Heart left ventricle (tissue), 16 donors: ENCODE results near the gene HS3ST5. TPM values are rescaled to one million over a fixed set of nuclear protein-coding genes. Genes with fewer than 3 reads are reported as not detected.

Experiments used
- ATAC-seq, 4 donors: fragments of 200-7000 bp; cut with Tn5 transposase; one replicate each; pipeline ENCODE4 v1.9.1; 2020 to 2022; ENCODE audit warnings: moderate library complexity in 4 of 4, mild to moderate bottlenecking in 3 of 4, moderate number of reproducible peaks in 1 of 4
- DNase-seq, 5 donors: peaks; one replicate each; pipeline ENCODE4 v3.0.0-alpha.2; 2020
- H3K27ac ChIP-seq, 12 donors: fragments of 200-600 bp; sonication (generic) in 4 of 12; one replicate each; pipeline versions ENCODE4 v1.5.0 to v1.8.0; 2016 to 2022; ENCODE audit warnings: mild to moderate bottlenecking in 2 of 12
- H3K27me3 ChIP-seq, 9 donors: fragments of 200-600 bp; sonication (generic) in 2 of 9; one replicate each; pipeline versions ENCODE4 v1.5.1 to v1.8.0; 2016 to 2022; ENCODE audit warnings: mild to moderate bottlenecking in 3 of 9
- H3K36me3 ChIP-seq, 9 donors: fragments of 200-600 bp; sonication (generic) in 2 of 9; one replicate each; pipeline versions ENCODE4 v1.5.0 to v1.8.0; 2018 to 2022; ENCODE audit warnings: mild to moderate bottlenecking in 2 of 9
- H3K4me1 ChIP-seq, 12 donors: fragments of 200-600 bp; sonication (generic) in 4 of 12; one replicate each; pipeline versions ENCODE4 v1.5.0 to v1.8.0; 2016 to 2022; ENCODE audit warnings: mild to moderate bottlenecking in 3 of 12
- H3K4me3 ChIP-seq, 12 donors: fragments of 200-600 bp; sonication (generic) in 4 of 12; one replicate each; pipeline versions ENCODE4 v1.5.0 to v1.8.0; 2017 to 2022; ENCODE audit warnings: mild to moderate bottlenecking in 9 of 12, moderate library complexity in 4 of 12
- H3K9me3 ChIP-seq, 12 donors: fragments of 200-600 bp; sonication (generic) in 4 of 12; one replicate each; pipeline versions ENCODE4 v1.5.0 to v1.8.0; 2016 to 2022; ENCODE audit warnings: mild to moderate bottlenecking in 1 of 12
- CTCF ChIP-seq, 12 donors: fragments of 200-600 bp; sonication (generic) in 4 of 12; IDR thresholded peaks; one replicate each; pipeline versions ENCODE4 v1.5.0 to v1.8.0; 2018 to 2022; ENCODE audit warnings: antibody characterized with exemption in 12 of 12, mild to moderate bottlenecking in 5 of 12
- POLR2A ChIP-seq, 2 donors: fragments of 450-650 bp; IDR thresholded peaks; one replicate each; pipeline ENCODE4 v1.6.1; 2017; ENCODE audit warnings: antibody characterized with exemption in 2 of 2, mild to moderate bottlenecking in 2 of 2, moderate library complexity in 2 of 2
- WGBS, 4 donors: extraction: QIAGEN DNeasy Blood & Tissue Kit in 2 of 4; methylation state at CpG; one replicate each; pipeline versions ENCODE4 v1.1.5 to v1.1.7; 2013 to 2018; 5-methylcytosine and 5-hydroxymethylcytosine counted together
- intact Hi-C, 10 donors: fragments of 100-400 bp; cut with DNase I; formaldehyde crosslinking; loops; one replicate each; pipeline versions ENCODE4 v1.11.1 to v1.14.2; 2022
- polyA plus RNA-seq, 2 donors: library from polyadenylated mRNA; stranded (reverse); fragments of 200-250 nt; gene quantifications; one replicate each; pipeline ENCODE4 v1.2.3, GENCODE V29; 2013
- total RNA-seq, 9 donors: library from RNA; depleted of rRNA in 2 of 9; stranded (reverse); fragments of >200 nt in 2 of 9; fragmentation: NEBNext Ultra II Directional in 3 of 9; extraction: Animal tissue kit (Norgen Biotek cat#: 25700) in 3 of 9; gene quantifications; one replicate each; pipeline versions ENCODE4 v1.1.0 to v1.2.4, GENCODE V29; 2016 to 2023
- donor health status: ischemic (EF 13 %, LVEDD 7.1; RV severe dilation, severe dysfunction).
- donor health status: healthy with polysubstance abuse.
- donor health status: DM: no; HTN: yes; CAD: no.
- donor health status: DM: no; HTN: no; CAD: no.
- donor health status: ischemic (EF 25% LVEDD 6.9; RV normal size, moderate dysfunction).
- donor health status: ischemic (EF 25% LVEDD 5.7; RV mildly dilated, moderate dysfunction).
- donor health status: healthy.
- donor health status: DM: yes; HTN: yes; CAD: no.
- donor health status: ischemic (EF 35%, LVEDD 5.7; RV mildly dilated, moderate dysfunction).
- donor health status: nonischemic (EF 11% LVEDD 7.7; RV severe dilation, severe dysfunction).
- donor health status: DM: yes; HTN: yes; CAD: no.
- donor health status: PGD.
- donor health status: ischemic (EF 29% LVEDD 5.4; RV normal size, mild dysfunction).
- donor health status: nonischemic (EF 23%, LVEDD 6.1; RV moderate dilation, normal function).

HS3ST5 gene
- total and polyA plus RNA-seq, 11 donors = not detected

- intact Hi-C loops = no loop called here
- H3K4me3 ChIP-seq = no peak overlapping the region
- H3K4me1 ChIP-seq = no peaks in the 10 kb centered on the region
- H3K36me3 ChIP-seq = no peaks in the 10 kb centered on the region
- DNase-seq (no peak), ATAC-seq (no peak)
- 52 to 59% (median 55%) methylated on average over 13 of the region's 13 CpGs for WGBS, 4 donors
- no peak overlapping the region for H3K27ac ChIP-seq
- H3K27me3 ChIP-seq = peaks cover 0 to 14% (median 0%) of the 10 kb centered on the region in 9 donors
- H3K9me3 ChIP-seq = no peaks in the 10 kb centered on the region
- TF ChIP-seq POLR2A (IDR thresholded peaks at IDR 0.05) (no peak), CTCF (IDR thresholded peaks at IDR 0.05) (no peak)
These were observed 174.9 kb downstream of the HS3ST5 start for GRCh38 chr6:114167583-114168576.

- H3K4me3 ChIP-seq = no peak overlapping the region
- H3K9me3 ChIP-seq = no peaks in the 10 kb centered on the region
- intact Hi-C loops = no loop called here
- H3K36me3 ChIP-seq = no peaks in the 10 kb centered on the region
- ATAC-seq (no peak), DNase-seq (no peak)
- no peaks in the 10 kb centered on the region for H3K4me1 ChIP-seq
- H3K27me3 ChIP-seq = peaks cover 0 to 12% (median 0%) of the 10 kb centered on the region in 9 donors
- no peak for TF ChIP-seq POLR2A (IDR thresholded peaks at IDR 0.05)
- no peak overlapping the region for H3K27ac ChIP-seq
These were observed 178.6 kb downstream of the HS3ST5 start for GRCh38 chr6:114164207-114164606.

- Histone ChIP-seq H3K4me1 (no peaks in the 10 kb centered on the region), H3K9me3 (no peaks in the 10 kb centered on the region), H3K4me3 (no peak overlapping the region), H3K36me3 (no peaks in the 10 kb centered on the region), H3K27me3 (peaks cover 0 to 4% (median 0%) of the 10 kb centered on the region in 9 donors), H3K27ac (no peak overlapping the region)
- WGBS, 4 donors = 75 to 89% (median 83%) methylated on average over 6 of the region's 6 CpGs
- no peak for ATAC-seq
- DNase-seq = no peak
- intact Hi-C loops = no loop called here
- TF ChIP-seq CTCF (IDR thresholded peaks at IDR 0.05) = no peak
- TF ChIP-seq POLR2A (IDR thresholded peaks at IDR 0.05) = no peak
These were observed 180.0 kb downstream of the HS3ST5 start for GRCh38 chr6:114162691-114163347.

- no peak overlapping the region for H3K4me3 ChIP-seq
- no peaks in the 10 kb centered on the region for H3K36me3 ChIP-seq
- H3K9me3 ChIP-seq = no peaks in the 10 kb centered on the region
- H3K4me1 ChIP-seq = no peaks in the 10 kb centered on the region
- H3K27me3 ChIP-seq = no peaks in the 10 kb centered on the region
- no peak for ATAC-seq
- WGBS, 4 donors = 83 to 90% (median 89%) methylated on average over 4 of the region's 4 CpGs
- no peak for DNase-seq
- no peak overlapping the region for H3K27ac ChIP-seq
- intact Hi-C loops = no loop called here
- TF ChIP-seq POLR2A (IDR thresholded peaks at IDR 0.05) (no peak), CTCF (IDR thresholded peaks at IDR 0.05) (no peak)
These were observed 181.9 kb downstream of the HS3ST5 start for GRCh38 chr6:114160881-114161280.
